Measurements from ENCODE around the gene MYB.
"Not testable (repeated sequence)": the region's sequence is repeated elsewhere in the genome, so short reads cannot be mapped to it uniquely, and the experiment has no call there.

The MYB gene

GRCh38 chr6:135180542-135181332, at the start of gene MYB:
Gene MYB (plus strand): TSS chr6:135181308. CDS start chr6:135181514, 206 bp downstream.
- peak within 1 kb of the TSS; percentile 93 for H3K4me3 ChIP-seq (ENCODE audit: low read depth, low read length)
- peak; percentile 88 for DNase-seq (ENCODE audit: low read depth)
- TF ChIP-seq CTCF (IDR thresholded peaks at IDR 0.05; ENCODE audit: insufficient read depth, low read depth, low read length, missing control alignments), result no peak

DNA sequence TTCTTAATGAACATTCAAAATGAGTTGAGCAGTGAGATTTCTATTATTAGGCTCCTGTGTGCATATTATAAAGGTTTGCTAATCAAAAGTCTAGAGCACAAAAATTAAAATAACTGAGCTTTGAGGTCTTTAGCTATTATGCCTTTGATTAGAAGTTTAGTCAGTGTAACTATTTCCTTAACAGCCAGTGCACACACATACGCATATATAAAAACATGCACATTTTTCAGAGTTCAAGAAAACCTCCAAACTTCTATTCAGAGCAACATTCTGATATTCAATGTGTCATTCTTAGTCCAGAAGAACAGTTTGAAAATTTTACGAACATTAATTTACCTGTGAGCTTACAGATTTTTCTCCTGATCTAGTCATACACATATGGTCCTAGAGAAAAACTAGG, 48.3 kb upstream of the MYB start:
- TF ChIP-seq CTCF (IDR thresholded peaks at IDR 0.05; ENCODE audit: insufficient read depth, low read depth, low read length, missing control alignments), result no peak
- H3K4me3 ChIP-seq (ENCODE audit: low read depth, low read length), result no peak overlapping the region
- no peak for DNase-seq (ENCODE audit: low read depth)

- TF ChIP-seq CTCF (IDR thresholded peaks at IDR 0.05; ENCODE audit: insufficient read depth, low read depth, low read length, missing control alignments), result no peak
- H3K4me3 ChIP-seq (ENCODE audit: low read depth, low read length), result no peak overlapping the region
- no peak for DNase-seq (ENCODE audit: low read depth)
Measured at GRCh38 chr6:135135835-135136234, 45.3 kb upstream of the MYB start.

GRCh38 chr6:135137826-135138225, 43.3 kb upstream of the MYB start:
- no peak for DNase-seq (ENCODE audit: low read depth)
- no peak for TF ChIP-seq CTCF (IDR thresholded peaks at IDR 0.05; ENCODE audit: insufficient read depth, low read depth, low read length, missing control alignments)
- no peak overlapping the region for H3K4me3 ChIP-seq (ENCODE audit: low read depth, low read length)

- no peak for DNase-seq (ENCODE audit: low read depth)
- no peak for TF ChIP-seq CTCF (IDR thresholded peaks at IDR 0.05; ENCODE audit: insufficient read depth, low read depth, low read length, missing control alignments)
- H3K4me3 ChIP-seq (ENCODE audit: low read depth, low read length), result no peak overlapping the region
Measured at GRCh38 chr6:135141182-135141581, 39.9 kb upstream of the MYB start.

DNA sequence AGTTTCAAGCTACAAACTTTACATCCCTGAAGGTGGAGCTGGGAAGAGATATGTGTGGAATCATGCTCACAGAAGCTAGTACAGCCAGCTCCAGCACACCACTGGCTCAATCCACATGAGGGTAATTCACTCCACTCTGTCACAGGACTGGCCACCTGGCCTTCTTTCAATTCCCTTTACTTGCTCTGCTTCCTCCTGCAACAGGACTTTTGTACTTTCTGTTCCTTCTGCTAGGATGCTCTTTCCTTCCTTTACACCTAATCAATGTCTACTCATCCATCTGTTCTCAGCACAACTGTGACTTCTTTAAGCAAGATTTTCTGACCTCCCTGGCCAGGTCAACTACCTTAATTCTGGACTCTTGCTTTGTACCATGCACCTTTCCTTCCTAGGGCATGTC, 39.4 kb upstream of the MYB start:
- DNase-seq (ENCODE audit: low read depth), result peak; percentile 50
- TF ChIP-seq CTCF (IDR thresholded peaks at IDR 0.05; ENCODE audit: insufficient read depth, low read depth, low read length, missing control alignments), result no peak
- no peak overlapping the region for H3K4me3 ChIP-seq (ENCODE audit: low read depth, low read length)

DNA sequence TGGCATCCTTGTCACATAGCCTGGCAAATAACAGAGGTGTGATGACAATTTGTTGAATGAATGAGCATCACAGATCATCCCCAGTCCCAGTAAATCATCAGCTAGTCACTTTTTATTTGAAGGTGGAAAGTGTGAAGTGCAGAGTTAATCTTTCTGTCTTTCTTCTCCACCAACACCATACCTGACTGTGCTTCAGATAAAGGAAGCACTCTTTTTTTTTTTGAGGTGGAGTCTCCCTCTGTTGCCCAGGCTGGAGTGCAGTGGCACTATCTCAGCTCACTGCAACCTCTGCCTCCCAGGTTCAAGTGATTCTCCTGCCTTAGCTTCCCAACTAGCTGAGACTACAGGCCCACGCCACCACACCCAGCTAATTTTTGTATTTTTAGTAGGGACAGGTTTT, 38.9 kb upstream of the MYB start:
- not testable (repeated sequence) for DNase-seq (ENCODE audit: low read depth)

More for the DNA sequence above, 38.9 kb upstream of the MYB start:
- H3K4me3 ChIP-seq (ENCODE audit: low read depth, low read length), result not testable (repeated sequence)
